WERI-Rb-1 (cell line): ENCODE results near the gene MDH1B.
A peak's percentile ranks its signal among the peaks of the same experiment; 100 is the strongest.

Source experiments
- DNase-seq: peaks from one replicate; pipeline ENCODE4 v3.0.0-alpha.2; 2020
- H3K27ac ChIP-seq: fragments of 250-450 bp; sonication (Bioruptor Pico); 2 replicates; pipeline ENCODE4 v1.5.1; 2020; ENCODE audit warnings: mild to moderate bottlenecking, moderate library complexity
- H3K27me3 ChIP-seq: fragments of 250-450 bp; sonication (Bioruptor Pico); 2 replicates; pipeline ENCODE4 v1.5.1; 2021; ENCODE audit warnings: mild to moderate bottlenecking, low read depth, moderate library complexity; ENCODE audit not compliant: insufficient read depth, severe bottlenecking
- H3K36me3 ChIP-seq: fragments of 250-450 bp; sonication (Bioruptor Pico); 2 replicates; pipeline ENCODE4 v1.5.1; 2020; ENCODE audit warnings: mild to moderate bottlenecking, moderate library complexity
- H3K4me3 ChIP-seq: 2 replicates; pipeline ENCODE4 v1.5.1; 2011; ENCODE audit warnings: low read depth, mild to moderate bottlenecking, control low read depth, low read length
- H3K9me3 ChIP-seq: fragments of 250-450 bp; sonication (Bioruptor Pico); 2 replicates; pipeline ENCODE4 v1.5.1; 2021; ENCODE audit warnings: mild to moderate bottlenecking, moderate library complexity; ENCODE audit not compliant: severe bottlenecking
- TF ChIP-seq, protein P1 (sequence below): IDR thresholded peaks from 2 replicates; pipeline ENCODE4 v1.5.1; 2011; ENCODE audit warnings: low read depth, mild to moderate bottlenecking, control low read depth, inconsistent platforms, low read length

MDH1B gene

DNA sequence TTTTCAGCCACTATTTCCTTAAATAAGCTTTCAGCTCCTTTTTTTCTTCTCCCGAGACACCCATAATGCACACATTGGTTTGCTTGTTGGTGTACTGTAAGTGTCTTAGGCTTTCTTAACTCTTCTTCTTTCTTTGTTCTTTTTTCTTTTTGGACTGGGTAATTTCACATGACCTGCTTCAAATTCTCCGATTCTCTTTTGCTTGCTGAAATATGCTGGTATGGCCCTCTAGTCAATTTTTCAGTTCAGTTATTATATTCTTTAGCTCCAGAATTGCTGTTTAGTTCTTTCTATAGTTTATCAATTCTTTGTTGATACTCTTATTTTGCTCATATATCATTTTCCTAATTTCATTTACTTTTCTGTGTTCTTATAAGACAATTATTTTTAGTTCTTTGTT, 15.5 kb upstream of the MDH1B start:
- no peak for DNase-seq
- H3K36me3 ChIP-seq = peaks cover 53% of the 10 kb centered on the region
- no peak overlapping the region for H3K4me3 ChIP-seq
- H3K27me3 ChIP-seq = no peaks in the 10 kb centered on the region
- no peak overlapping the region for H3K27ac ChIP-seq
- H3K9me3 ChIP-seq = no peaks in the 10 kb centered on the region
- TF ChIP-seq, protein P1, sequence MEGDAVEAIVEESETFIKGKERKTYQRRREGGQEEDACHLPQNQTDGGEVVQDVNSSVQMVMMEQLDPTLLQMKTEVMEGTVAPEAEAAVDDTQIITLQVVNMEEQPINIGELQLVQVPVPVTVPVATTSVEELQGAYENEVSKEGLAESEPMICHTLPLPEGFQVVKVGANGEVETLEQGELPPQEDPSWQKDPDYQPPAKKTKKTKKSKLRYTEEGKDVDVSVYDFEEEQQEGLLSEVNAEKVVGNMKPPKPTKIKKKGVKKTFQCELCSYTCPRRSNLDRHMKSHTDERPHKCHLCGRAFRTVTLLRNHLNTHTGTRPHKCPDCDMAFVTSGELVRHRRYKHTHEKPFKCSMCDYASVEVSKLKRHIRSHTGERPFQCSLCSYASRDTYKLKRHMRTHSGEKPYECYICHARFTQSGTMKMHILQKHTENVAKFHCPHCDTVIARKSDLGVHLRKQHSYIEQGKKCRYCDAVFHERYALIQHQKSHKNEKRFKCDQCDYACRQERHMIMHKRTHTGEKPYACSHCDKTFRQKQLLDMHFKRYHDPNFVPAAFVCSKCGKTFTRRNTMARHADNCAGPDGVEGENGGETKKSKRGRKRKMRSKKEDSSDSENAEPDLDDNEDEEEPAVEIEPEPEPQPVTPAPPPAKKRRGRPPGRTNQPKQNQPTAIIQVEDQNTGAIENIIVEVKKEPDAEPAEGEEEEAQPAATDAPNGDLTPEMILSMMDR = no peak

DNA sequence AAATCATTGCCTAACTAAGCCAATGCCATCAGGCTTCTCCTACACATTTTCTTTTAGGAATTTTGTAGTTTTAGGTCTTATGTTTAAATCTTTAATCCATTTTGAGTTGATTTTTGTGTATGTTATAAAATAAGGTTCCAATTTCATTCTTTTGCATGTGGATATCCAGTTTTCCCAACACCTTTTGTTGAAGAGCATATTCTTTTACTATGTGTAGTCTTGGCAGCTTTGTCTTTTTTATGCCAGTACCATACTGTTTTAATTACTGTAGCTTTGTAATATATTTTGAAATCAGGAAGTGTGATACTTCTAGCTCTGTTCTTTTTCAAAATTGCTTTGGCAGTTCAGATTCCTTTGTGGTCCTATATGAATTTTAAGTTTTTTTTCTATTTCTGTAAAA, 11.3 kb upstream of the MDH1B start:
- no peak overlapping the region for H3K27ac ChIP-seq
- H3K4me3 ChIP-seq = no peak overlapping the region
- H3K36me3 ChIP-seq = peaks cover 53% of the 10 kb centered on the region
- no peaks in the 10 kb centered on the region for H3K9me3 ChIP-seq
- TF ChIP-seq, protein P1 = no peak
- no peak for DNase-seq
- no peaks in the 10 kb centered on the region for H3K27me3 ChIP-seq

DNA sequence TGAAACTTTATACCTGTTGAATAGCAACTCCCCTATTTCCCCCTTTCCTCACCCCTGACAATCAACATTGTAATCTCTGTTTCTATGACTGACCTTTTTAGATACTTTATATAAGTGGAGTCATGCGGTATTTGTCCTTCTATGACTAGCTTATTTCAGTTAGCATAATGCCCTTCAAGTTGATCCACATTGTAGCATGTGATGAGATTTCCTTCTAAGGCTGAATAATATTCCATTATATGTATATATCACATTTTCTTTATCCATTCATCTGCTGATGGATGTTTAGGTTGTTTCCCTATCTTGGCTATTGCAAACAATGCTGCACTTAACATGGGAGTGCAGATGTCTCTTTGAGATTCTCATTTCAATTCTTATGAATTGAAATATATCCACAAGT, 9.7 kb upstream of the MDH1B start:
- TF ChIP-seq, protein P1 = no peak
- DNase-seq = no peak
- H3K36me3 ChIP-seq = peaks cover 52% of the 10 kb centered on the region
- H3K27ac ChIP-seq = no peak overlapping the region
- H3K27me3 ChIP-seq = no peaks in the 10 kb centered on the region
- no peaks in the 10 kb centered on the region for H3K9me3 ChIP-seq
- no peak overlapping the region for H3K4me3 ChIP-seq

DNA sequence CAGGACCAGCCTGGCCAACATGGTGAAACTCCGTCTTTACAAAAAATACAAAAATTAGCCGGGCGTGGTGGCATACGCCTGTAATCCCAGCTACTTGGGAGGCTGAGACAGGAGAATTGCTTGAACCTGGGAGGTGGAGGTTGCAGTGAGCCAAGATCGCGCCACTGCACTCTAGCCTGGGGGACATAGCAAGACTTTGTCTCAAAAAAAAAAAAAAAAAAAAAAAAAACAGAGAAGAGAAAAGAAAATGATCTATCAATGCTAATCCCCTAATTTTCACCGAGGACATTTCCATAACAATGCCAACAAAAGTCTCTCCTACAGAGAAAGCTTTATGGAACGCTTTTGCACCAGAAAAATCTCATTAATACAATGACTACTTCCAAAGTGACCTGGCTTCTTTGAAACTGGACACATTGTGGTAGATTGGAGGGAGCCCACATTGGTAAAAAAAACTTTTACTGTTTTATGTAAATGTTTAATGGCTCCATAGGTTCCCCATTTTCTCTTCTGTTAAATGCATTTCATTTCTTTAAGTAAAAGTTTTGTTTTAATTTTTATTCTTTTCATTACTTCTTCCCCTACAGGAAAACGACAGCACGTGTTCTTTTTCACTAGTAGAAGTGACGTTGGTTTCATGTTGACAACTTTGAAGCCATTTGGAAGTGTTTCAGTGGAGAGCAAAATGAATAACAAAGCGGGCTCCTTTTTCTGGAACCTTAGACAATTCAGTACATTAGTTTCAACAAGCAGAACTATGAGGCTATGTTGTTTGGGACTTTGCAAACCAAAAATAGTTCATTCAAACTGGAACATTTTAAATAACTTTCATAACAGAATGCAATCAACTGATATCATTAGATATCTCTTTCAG, 1.2 kb upstream of the MDH1B start:
- DNase-seq = no peak
- Histone ChIP-seq H3K27me3 (no peaks in the 10 kb centered on the region), H3K36me3 (peaks cover 25% of the 10 kb centered on the region), H3K9me3 (no peaks in the 10 kb centered on the region), H3K4me3 (peak overlapping the region; percentile 87), H3K27ac (peak overlapping the region; percentile 94)
- TF ChIP-seq, protein P1 = no peak

DNA sequence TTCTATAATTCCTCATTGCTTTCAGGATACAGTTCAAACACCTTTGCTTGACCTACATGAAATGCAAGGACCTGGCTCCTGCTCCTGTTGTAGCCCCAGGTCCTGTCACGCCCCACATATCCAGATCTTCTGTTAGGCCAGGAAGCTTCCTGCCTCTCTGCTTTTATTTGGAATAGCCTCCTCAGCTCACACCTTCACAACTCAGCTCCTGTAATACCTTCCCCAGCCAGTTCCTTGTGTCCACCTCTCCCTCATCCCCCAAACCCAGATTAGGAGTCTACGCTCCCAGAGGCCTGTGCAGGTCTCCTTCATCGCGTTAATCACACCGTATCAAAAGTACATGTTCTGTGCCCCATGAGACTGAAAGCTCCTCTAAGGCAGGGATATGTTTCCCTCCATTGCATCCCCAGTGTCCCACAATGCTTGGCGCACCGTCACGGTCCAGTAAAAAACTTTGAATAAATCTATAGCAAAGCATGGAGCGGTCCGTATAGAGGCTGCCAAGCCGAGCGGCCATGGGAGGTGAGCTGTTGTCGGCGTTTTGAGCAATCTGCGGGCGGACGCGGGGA, 371 bp downstream of the MDH1B start:
- Histone ChIP-seq H3K36me3 (peaks cover 19% of the 10 kb centered on the region), H3K4me3 (peak overlapping the region; percentile 87), H3K27ac (peak overlapping the region; percentile 94), H3K27me3 (no peaks in the 10 kb centered on the region), H3K9me3 (no peaks in the 10 kb centered on the region)
- TF ChIP-seq, protein P1 = no peak
- DNase-seq = no peak
